ENCODE measurements around the gene AKAP12.

DNA sequence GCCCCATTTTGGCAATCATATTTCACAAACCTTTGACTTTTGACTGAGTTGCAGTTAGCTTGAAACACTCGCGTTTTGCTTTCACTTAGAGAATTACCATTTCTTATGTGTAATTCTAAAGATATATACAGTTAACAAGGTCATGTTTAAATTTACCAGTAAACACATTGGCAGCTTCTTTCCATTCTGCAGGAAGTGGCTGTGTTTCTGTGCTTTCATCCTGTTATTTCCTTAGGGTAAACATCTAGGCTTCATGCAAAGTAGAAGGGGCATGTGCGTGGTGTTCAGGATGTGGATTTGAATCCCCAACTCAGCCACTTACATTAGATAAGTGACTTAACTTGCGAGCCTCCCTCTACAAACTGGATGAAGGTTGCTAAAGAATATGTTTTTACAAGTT lies 41.1 kb downstream of the AKAP12 start:
- TF ChIP-seq, protein P1, sequence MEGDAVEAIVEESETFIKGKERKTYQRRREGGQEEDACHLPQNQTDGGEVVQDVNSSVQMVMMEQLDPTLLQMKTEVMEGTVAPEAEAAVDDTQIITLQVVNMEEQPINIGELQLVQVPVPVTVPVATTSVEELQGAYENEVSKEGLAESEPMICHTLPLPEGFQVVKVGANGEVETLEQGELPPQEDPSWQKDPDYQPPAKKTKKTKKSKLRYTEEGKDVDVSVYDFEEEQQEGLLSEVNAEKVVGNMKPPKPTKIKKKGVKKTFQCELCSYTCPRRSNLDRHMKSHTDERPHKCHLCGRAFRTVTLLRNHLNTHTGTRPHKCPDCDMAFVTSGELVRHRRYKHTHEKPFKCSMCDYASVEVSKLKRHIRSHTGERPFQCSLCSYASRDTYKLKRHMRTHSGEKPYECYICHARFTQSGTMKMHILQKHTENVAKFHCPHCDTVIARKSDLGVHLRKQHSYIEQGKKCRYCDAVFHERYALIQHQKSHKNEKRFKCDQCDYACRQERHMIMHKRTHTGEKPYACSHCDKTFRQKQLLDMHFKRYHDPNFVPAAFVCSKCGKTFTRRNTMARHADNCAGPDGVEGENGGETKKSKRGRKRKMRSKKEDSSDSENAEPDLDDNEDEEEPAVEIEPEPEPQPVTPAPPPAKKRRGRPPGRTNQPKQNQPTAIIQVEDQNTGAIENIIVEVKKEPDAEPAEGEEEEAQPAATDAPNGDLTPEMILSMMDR (optimal IDR thresholded peaks at IDR 0.05 in 1 of 3, IDR thresholded peaks at IDR 0.05 in 1 of 3, conservative IDR thresholded peaks at IDR 0.05 in 1 of 3; ENCODE audit: extremely low read depth in 1 of 3, insufficient read depth in 2 of 3, low read length in 3 of 3), result no peak
- no peak for TF ChIP-seq EZH2 (IDR thresholded peaks at IDR 0.05; ENCODE audit: low read length)
